Osteocyte (in vitro differentiated cells): Measurements from ENCODE around the gene TEF. TPM values are rescaled to one million over a fixed set of nuclear protein-coding genes. Genes with fewer than 3 reads are reported as not detected.

Source experiments
- DNase-seq: peaks from one replicate; pipeline ENCODE4 v3.0.0; 2021; ENCODE audit warnings: mixed read lengths; ENCODE audit not compliant: unreplicated experiment; ENCODE audit errors: extremely low spot score
- H3K27ac Mint-ChIP-seq: one replicate; pipeline ENCODE4 v1.8.0; 2021; ENCODE audit warnings: mild to moderate bottlenecking, mixed read lengths; ENCODE audit not compliant: unreplicated experiment
- H3K27me3 Mint-ChIP-seq: one replicate; pipeline ENCODE4 v1.8.0; 2021; ENCODE audit warnings: mixed read lengths; ENCODE audit not compliant: unreplicated experiment
- H3K36me3 Mint-ChIP-seq: one replicate; pipeline ENCODE4 v1.8.0; 2021; ENCODE audit warnings: mixed read lengths; ENCODE audit not compliant: unreplicated experiment
- H3K4me1 Mint-ChIP-seq: one replicate; pipeline ENCODE4 v1.8.0; 2021; ENCODE audit warnings: mixed read lengths; ENCODE audit not compliant: unreplicated experiment
- H3K4me3 Mint-ChIP-seq: one replicate; pipeline ENCODE4 v1.8.0; 2021; ENCODE audit warnings: mild to moderate bottlenecking, moderate library complexity, mixed read lengths; ENCODE audit not compliant: unreplicated experiment
- H3K9me3 Mint-ChIP-seq: one replicate; pipeline ENCODE4 v1.8.0; 2021; ENCODE audit warnings: mixed read lengths; ENCODE audit not compliant: unreplicated experiment
- total RNA-seq: library from RNA; stranded (reverse); gene quantifications from 2 replicates; pipeline ENCODE4 v1.2.1, GENCODE V29; 2021
- TF ChIP-seq, protein P1 (sequence below): fragments of 200-600 bp; sonication (generic); IDR thresholded peaks from 2 replicates; pipeline ENCODE4 v1.5.0; 2021; ENCODE audit warnings: antibody characterized with exemption, mild to moderate bottlenecking, moderate library complexity

TEF gene
- total RNA-seq, 1 donor from 2014 or later = 5.7 TPM

DNA sequence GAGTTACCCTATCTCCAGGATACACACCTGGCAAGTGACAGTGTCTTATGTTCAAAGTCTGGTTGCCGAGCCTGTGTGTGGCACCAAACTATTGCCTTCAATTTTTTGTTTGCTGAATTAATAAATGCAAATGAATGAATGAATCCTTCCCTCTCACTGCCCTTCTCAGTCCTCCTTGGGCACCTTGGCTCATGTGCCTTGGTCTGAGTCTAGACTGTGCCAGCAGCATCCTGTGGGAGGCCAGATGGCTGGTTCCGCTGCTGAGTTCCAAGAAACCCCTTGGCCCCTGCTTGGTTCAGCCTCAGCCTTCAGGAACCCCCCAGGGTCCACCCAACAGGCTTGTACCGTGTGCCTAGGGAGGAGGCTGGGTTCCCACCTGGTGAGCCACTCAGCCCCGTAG is 33.8 kb downstream of the TEF start:
- H3K27me3 Mint-ChIP-seq = no peaks in the 10 kb centered on the region
- TF ChIP-seq, protein P1, sequence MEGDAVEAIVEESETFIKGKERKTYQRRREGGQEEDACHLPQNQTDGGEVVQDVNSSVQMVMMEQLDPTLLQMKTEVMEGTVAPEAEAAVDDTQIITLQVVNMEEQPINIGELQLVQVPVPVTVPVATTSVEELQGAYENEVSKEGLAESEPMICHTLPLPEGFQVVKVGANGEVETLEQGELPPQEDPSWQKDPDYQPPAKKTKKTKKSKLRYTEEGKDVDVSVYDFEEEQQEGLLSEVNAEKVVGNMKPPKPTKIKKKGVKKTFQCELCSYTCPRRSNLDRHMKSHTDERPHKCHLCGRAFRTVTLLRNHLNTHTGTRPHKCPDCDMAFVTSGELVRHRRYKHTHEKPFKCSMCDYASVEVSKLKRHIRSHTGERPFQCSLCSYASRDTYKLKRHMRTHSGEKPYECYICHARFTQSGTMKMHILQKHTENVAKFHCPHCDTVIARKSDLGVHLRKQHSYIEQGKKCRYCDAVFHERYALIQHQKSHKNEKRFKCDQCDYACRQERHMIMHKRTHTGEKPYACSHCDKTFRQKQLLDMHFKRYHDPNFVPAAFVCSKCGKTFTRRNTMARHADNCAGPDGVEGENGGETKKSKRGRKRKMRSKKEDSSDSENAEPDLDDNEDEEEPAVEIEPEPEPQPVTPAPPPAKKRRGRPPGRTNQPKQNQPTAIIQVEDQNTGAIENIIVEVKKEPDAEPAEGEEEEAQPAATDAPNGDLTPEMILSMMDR = no peak

DNA sequence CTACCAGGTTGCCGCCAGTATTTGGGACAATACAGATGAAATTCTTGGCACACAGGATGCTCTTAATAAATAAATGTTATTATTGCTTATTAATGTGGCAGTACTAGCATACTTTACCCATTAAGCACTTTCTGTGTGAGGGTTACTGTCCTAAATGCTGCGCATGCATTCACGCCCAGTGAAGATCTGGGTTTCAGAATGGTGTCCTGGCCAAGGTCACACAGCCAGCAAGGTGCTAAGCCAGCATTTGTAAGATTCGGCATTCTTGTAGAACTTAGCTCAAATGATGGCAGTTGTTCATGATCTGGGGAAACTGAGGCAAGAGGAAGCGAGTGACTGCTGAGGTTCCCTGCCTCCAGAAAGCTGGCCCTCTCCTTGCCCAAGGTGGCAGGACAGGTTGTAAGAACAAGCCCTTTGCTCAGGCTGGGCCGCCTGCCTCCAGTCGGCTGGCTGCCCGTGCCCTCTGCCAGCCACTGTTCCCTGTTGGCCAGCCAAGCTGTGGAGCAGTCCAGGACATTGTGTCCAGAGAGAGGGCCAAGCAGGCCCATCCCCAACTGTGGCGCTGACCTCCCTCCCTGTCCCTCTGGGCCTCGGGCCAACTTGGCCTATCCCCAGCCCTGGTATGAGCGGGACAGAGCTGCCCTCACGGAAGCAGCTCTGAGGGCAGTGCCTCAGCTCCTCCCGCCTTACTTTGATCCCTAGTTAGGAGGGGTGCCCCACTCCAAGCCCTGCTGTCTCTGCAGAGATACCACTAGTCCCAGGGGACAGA is 36.1 kb downstream of the TEF start:
- H3K9me3 Mint-ChIP-seq = no peaks in the 10 kb centered on the region
- no peaks in the 10 kb centered on the region for H3K36me3 Mint-ChIP-seq
- H3K4me1 Mint-ChIP-seq = peaks cover 32% of the 10 kb centered on the region
- TF ChIP-seq, protein P1 = no peak
- DNase-seq = peak; percentile 88
- H3K4me3 Mint-ChIP-seq = no peak overlapping the region
- H3K27me3 Mint-ChIP-seq = no peaks in the 10 kb centered on the region
- peak overlapping the region; percentile 46 for H3K27ac Mint-ChIP-seq

More for the DNA sequence above, 33.8 kb downstream of the TEF start:
- H3K36me3 Mint-ChIP-seq = no peaks in the 10 kb centered on the region
- H3K9me3 Mint-ChIP-seq = no peaks in the 10 kb centered on the region
- no peak overlapping the region for H3K27ac Mint-ChIP-seq
- H3K4me3 Mint-ChIP-seq = no peak overlapping the region
- H3K4me1 Mint-ChIP-seq = peaks cover 39% of the 10 kb centered on the region
- DNase-seq = no peak

DNA sequence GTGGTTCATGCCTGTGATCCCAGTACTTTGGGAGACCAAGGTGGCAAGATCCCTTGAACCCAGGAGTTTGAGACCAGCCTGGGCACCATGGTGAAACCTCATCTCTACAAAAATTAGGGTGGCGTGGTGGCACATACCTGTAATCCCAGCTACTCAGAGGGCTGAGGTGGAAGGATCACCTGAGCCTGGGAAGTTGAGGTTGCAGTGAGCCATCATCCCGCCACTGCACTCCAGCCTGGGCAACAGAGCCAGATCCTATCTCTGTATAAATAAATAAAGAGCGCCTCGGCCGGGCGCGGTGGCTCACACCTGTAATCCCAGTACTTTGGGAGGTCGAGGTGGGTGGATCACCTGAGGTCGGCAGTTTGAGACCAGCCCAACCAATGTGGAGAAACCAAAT is 37.0 kb downstream of the TEF start:
- Mint-ChIP-seq H3K27ac (no peak overlapping the region), H3K9me3 (no peaks in the 10 kb centered on the region), H3K36me3 (peaks cover 2% of the 10 kb centered on the region), H3K4me3 (no peak overlapping the region), H3K4me1 (peaks cover 28% of the 10 kb centered on the region), H3K27me3 (no peaks in the 10 kb centered on the region)
- no peak for DNase-seq
- TF ChIP-seq, protein P1 = no peak

DNA sequence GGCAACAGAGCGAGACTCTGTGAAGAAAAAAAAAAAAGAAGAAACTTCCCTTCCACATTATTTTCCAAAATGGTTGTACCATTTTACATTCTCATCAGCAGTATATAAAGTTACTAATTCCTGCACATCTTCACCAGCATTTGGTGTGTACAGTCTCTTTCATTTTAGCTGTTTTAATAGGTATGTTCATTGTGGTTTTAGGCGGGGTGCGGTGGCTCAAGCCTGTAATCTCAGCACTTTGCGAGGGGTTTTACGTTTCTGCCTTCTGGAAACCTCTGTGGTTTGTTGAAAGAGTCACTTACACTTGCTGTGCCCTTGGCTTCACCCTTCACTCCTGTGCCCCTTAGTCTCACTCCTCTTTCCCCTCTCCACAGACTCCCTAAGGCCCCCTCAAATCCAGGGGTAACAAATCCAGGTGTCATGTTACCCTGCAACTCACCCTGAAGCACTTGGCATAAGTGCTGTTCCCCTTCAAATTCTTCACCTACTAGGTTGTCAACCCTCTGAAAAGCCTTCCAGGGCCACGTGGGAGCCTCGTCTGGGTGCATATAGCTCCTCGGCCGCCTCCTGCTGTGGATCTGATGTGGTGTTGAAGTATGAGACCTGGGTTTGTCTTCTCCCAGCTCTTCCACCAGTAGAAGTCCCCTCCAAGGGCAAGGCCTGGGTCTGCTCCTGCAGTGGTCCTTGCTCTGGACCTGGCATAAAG is 44.1 kb downstream of the TEF start:
- H3K4me3 Mint-ChIP-seq = no peak overlapping the region
- DNase-seq = no peak
- H3K9me3 Mint-ChIP-seq = no peaks in the 10 kb centered on the region
- peaks cover 4% of the 10 kb centered on the region for H3K4me1 Mint-ChIP-seq
- no peak overlapping the region for H3K27ac Mint-ChIP-seq
- TF ChIP-seq, protein P1 = no peak
- peaks cover 5% of the 10 kb centered on the region for H3K36me3 Mint-ChIP-seq
- no peaks in the 10 kb centered on the region for H3K27me3 Mint-ChIP-seq

DNA sequence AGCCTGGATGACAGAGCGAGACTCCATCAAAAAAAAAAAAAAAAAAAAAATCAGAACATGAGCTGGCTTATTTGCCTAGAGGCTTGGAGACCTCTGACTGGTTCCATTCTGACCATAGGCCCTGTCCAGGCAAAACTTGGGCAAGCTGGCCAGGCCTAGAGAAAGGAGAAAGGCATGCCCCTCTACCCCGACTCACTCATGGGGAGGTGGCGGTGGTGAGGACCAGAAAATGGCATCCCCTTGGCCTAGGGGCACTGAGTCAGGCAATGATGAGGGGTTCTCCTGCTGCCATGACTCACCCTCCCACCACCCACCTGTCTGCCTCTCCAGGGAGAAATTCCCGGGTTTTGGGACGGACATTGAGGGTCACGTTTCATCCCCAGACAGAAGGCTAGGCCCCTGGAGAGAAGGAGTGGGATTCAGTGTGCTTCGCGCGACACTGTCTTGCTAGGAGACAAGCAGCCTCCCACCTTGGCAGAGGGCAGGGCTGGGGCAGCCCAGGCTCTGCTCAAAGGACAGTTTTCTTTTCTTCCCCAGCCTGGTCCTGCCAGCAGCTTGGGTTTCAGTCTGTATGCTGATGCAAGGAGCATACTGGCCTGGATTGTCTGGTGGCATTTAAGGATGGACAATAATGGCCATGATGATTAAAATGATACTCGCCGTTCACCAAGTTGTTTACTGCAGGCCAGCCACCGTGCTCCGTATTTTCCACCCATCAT is 47.6 kb downstream of the TEF start:
- Mint-ChIP-seq H3K4me1 (peaks cover 7% of the 10 kb centered on the region), H3K27me3 (no peaks in the 10 kb centered on the region), H3K4me3 (no peak overlapping the region), H3K36me3 (peaks cover 16% of the 10 kb centered on the region), H3K9me3 (no peaks in the 10 kb centered on the region), H3K27ac (no peak overlapping the region)
- TF ChIP-seq, protein P1 = no peak
- DNase-seq = no peak
